HCT116 (cell line): ENCODE data around the gene MINK1. TPM values are rescaled to one million over a fixed set of nuclear protein-coding genes. Genes with fewer than 3 reads are reported as not detected.

ENCODE experiments used
- ATAC-seq: fragments of 200-7000 bp; cut with Tn5 transposase; 2 replicates; pipeline ENCODE4 v1.9.1; 2020; ENCODE audit warnings: mild to moderate bottlenecking, moderate library complexity
- BruUV-seq: library from RNA; stranded (reverse); fragments of 400-500 nt; replicated peaks from 2 replicates; lab custom pipeline; 2021; lab: Mats Ljungman, UMichigan
- CTCF ChIA-PET: fragments of 300-600 bp; sonication (Branson Sonifier 250); formaldehyde crosslinking; loops from one replicate; lab custom pipeline; 2021; ENCODE audit warnings: antibody characterized with exemption; lab: Charles Lee
- POLR2A ChIA-PET: fragments of 300-600, 350-600 bp; sonication (Branson Sonifier 250); formaldehyde crosslinking; loops from one replicate; lab custom pipeline; 2021; ENCODE audit warnings: antibody characterized with exemption; lab: Charles Lee
- RAD21 ChIA-PET, 2 experiments: fragments of 300-600 bp; sonication (Branson Sonifier 250); formaldehyde crosslinking; loops; one replicate each; lab custom pipeline; 2023; ENCODE audit warnings: low total read pairs in 2 of 2; ENCODE audit not compliant: uncharacterized antibody in 2 of 2, unreplicated experiment in 2 of 2, low non-redundant PET in 1 of 2; lab: Charles Lee
- DNase-seq: peaks from one replicate; pipeline ENCODE4 v3.0.0-alpha.2; 2010; ENCODE audit warnings: low read depth, low spot score
- H2AFZ ChIP-seq: fragments of 200-600 bp; shearing (Covaris generic), sonication (generic); 2 replicates; pipeline ENCODE4 v1.6.1; 2017; ENCODE audit warnings: low read depth, mixed run types, mixed read lengths, antibody characterized with exemption, low read length; ENCODE audit not compliant: poor library complexity, severe bottlenecking
- H3K27ac ChIP-seq: 2 replicates; pipeline ENCODE4 v1.5.1; 2012; ENCODE audit warnings: low read depth, low read length
- H3K27me3 ChIP-seq: fragments of 200-600 bp; sonication (generic); 2 replicates; pipeline ENCODE4 v1.6.1; 2016; ENCODE audit warnings: mixed run types, low read length, mixed read lengths; ENCODE audit not compliant: insufficient read depth
- H3K36me3 ChIP-seq, 2 experiments: fragments of 200-500 bp in 1 of 2; fragments of 200-600 bp in 1 of 2; sonication (Bioruptor generic) in 1 of 2; sonication (generic) in 1 of 2; 2 replicates each; pipeline versions ENCODE4 v1.5.1 to v1.6.1; 2014 to 2016; ENCODE audit warnings: low read length in 2 of 2, inconsistent platforms in 1 of 2, mixed read lengths in 1 of 2, mixed run types in 1 of 2; ENCODE audit not compliant: insufficient read depth in 2 of 2, control insufficient read depth in 1 of 2
- H3K4me1 ChIP-seq, 2 experiments: fragments of 200-600 bp in 1 of 2; sonication (generic) in 1 of 2; 2 replicates each; pipeline versions ENCODE4 v1.5.1 to v1.6.1; 2012 to 2017; ENCODE audit warnings: low read length in 2 of 2, inconsistent platforms in 1 of 2, mild to moderate bottlenecking in 1 of 2, mixed read lengths in 1 of 2, mixed run types in 1 of 2, moderate library complexity in 1 of 2; ENCODE audit not compliant: insufficient read depth in 2 of 2, control insufficient read depth in 1 of 2
- H3K4me2 ChIP-seq: fragments of 200-600 bp; sonication (generic); 2 replicates; pipeline ENCODE4 v1.6.1; 2017; ENCODE audit warnings: mixed run types, low read length, mixed read lengths
- H3K4me3 ChIP-seq, 2 experiments: fragments of 200-600 bp in 1 of 2; sonication (generic) in 1 of 2; replicated peaks in 1 of 2; 2 replicates each; pipeline ENCODE4 v1.5.1; 2011 to 2016; ENCODE audit warnings: low read length in 2 of 2, control low read depth in 1 of 2, low read depth in 1 of 2, mild to moderate bottlenecking in 1 of 2, mixed read lengths in 1 of 2, mixed run types in 1 of 2
- H3K79me2 ChIP-seq: fragments of 200-600 bp; sonication (generic); 2 replicates; pipeline ENCODE4 v1.6.1; 2017; ENCODE audit warnings: mild to moderate bottlenecking, mixed run types, low read length, moderate library complexity, mixed read lengths; ENCODE audit not compliant: insufficient read depth
- H3K9ac ChIP-seq: fragments of 200-600 bp; sonication (generic); 2 replicates; pipeline ENCODE4 v1.6.1; 2016; ENCODE audit warnings: low read length, mixed read lengths
- H3K9me2 ChIP-seq: fragments of 200-600 bp; sonication (generic), shearing (Covaris generic); 2 replicates; pipeline ENCODE4 v1.6.1; 2017; ENCODE audit warnings: mixed run types, mild to moderate bottlenecking, moderate library complexity; ENCODE audit not compliant: insufficient read depth
- H3K9me3 ChIP-seq, 2 experiments: fragments of 200-500 bp in 1 of 2; fragments of 200-600 bp in 1 of 2; sonication (Bioruptor generic) in 1 of 2; sonication (generic) in 1 of 2; 2 replicates each; pipeline ENCODE4 v1.6.1; 2014 to 2017; ENCODE audit warnings: low read length in 2 of 2, mixed read lengths in 2 of 2, inconsistent platforms in 1 of 2, low read depth in 1 of 2, mild to moderate bottlenecking in 1 of 2, mixed run types in 1 of 2, moderate library complexity in 1 of 2; ENCODE audit not compliant: control insufficient read depth in 1 of 2, insufficient read depth in 1 of 2
- H4K20me1 ChIP-seq: fragments of 200-600 bp; sonication (generic), shearing (Covaris generic); 2 replicates; pipeline ENCODE4 v1.6.1; 2017; ENCODE audit warnings: mixed run types, mild to moderate bottlenecking, moderate library complexity; ENCODE audit not compliant: insufficient read depth
- CBX3 ChIP-seq: IDR thresholded peaks from 2 replicates; pipeline ENCODE4 v1.6.1; 2012; ENCODE audit warnings: low read depth
- CEBPB ChIP-seq: IDR thresholded peaks from 2 replicates; pipeline ENCODE4 v1.6.1; 2012; ENCODE audit warnings: low read depth
- EZH2 ChIP-seq: fragments of 200-600 bp; sonication (generic); IDR thresholded peaks from 2 replicates; pipeline ENCODE4 v1.6.1; 2017; ENCODE audit warnings: antibody characterized with exemption, mixed run types
- EZH2phosphoT487 ChIP-seq: fragments of 200-600 bp; IDR thresholded peaks from 2 replicates; pipeline ENCODE4 v1.6.1; 2018; ENCODE audit warnings: antibody characterized with exemption, borderline replicate concordance
- FOSL1 ChIP-seq: IDR thresholded peaks from 2 replicates; pipeline ENCODE4 v1.6.1; 2012; ENCODE audit warnings: low read depth
- JUND ChIP-seq: IDR thresholded peaks from 2 replicates; pipeline ENCODE4 v1.6.1; 2012
- POLR2A ChIP-seq: IDR thresholded peaks from 2 replicates; pipeline ENCODE4 v1.7.0; 2011; ENCODE audit warnings: borderline replicate concordance; ENCODE audit not compliant: insufficient read depth, insufficient read length; ENCODE audit errors: extremely low read depth
- POLR2AphosphoS5 ChIP-seq: IDR thresholded peaks from 2 replicates; pipeline ENCODE4 v1.6.1; 2011; ENCODE audit warnings: mild to moderate bottlenecking, low read depth, low read length, moderate library complexity
- RAD21 ChIP-seq: IDR thresholded peaks from 2 replicates; pipeline ENCODE4 v1.6.1; 2012; ENCODE audit warnings: low read depth, mild to moderate bottlenecking
- REST ChIP-seq: IDR thresholded peaks from 2 replicates; pipeline ENCODE4 v1.6.1; 2012; ENCODE audit warnings: low read depth
- SIN3A ChIP-seq: IDR thresholded peaks from 2 replicates; pipeline ENCODE4 v1.6.1; 2012; ENCODE audit warnings: low read depth
- SRF ChIP-seq: IDR thresholded peaks from 2 replicates; pipeline ENCODE4 v1.6.1; 2012; ENCODE audit warnings: low read depth
- TCF7L2 ChIP-seq: IDR thresholded peaks from 2 replicates; pipeline ENCODE4 v1.7.0; 2011; ENCODE audit warnings: borderline replicate concordance, inconsistent platforms; ENCODE audit not compliant: insufficient read depth, insufficient read length; ENCODE audit errors: extremely low read depth
- YY1 ChIP-seq: IDR thresholded peaks from 2 replicates; pipeline ENCODE4 v1.6.1; 2011; ENCODE audit warnings: low read length, low read depth, moderate library complexity, mild to moderate bottlenecking; ENCODE audit not compliant: insufficient replicate concordance; ENCODE audit errors: extremely low read depth
- ZBTB33 ChIP-seq: IDR thresholded peaks from 2 replicates; pipeline ENCODE4 v1.6.1; 2011; ENCODE audit warnings: mild to moderate bottlenecking, low read length, moderate library complexity; ENCODE audit not compliant: insufficient replicate concordance; ENCODE audit errors: extremely low read depth
- ZFX ChIP-seq: fragments of 450-650 bp; IDR thresholded peaks from 2 replicates; pipeline ENCODE4 v1.6.1; 2017
- intact Hi-C: fragments of 100-400 bp; cut with micrococcal nuclease; formaldehyde crosslinking; loops from 2 replicates; pipeline ENCODE4 v1.10.0; 2022
- total RNA-seq: library from RNA; stranded (reverse); gene quantifications from one replicate; pipeline ENCODE4 v1.2.1, GENCODE V29; 2021; ENCODE audit not compliant: unreplicated experiment
- TF ChIP-seq, protein P1 (sequence below): IDR thresholded peaks from 2 replicates; pipeline ENCODE4 v1.6.1; 2012
- TF ChIP-seq, protein P2 (sequence below): IDR thresholded peaks from 2 replicates; pipeline ENCODE4 v1.6.1; 2012

The MINK1 gene
- total RNA-seq, 1 experiment from 2014 or later = 85.2 TPM

GRCh38 chr17:4854111-4854681 lies 21.1 kb downstream of the MINK1 start:
- Histone ChIP-seq H3K27me3 (no peaks in the 10 kb centered on the region), H3K36me3 (no peaks in the 10 kb centered on the region), H3K9me3 (no peaks in the 10 kb centered on the region), H3K4me3 (no peak overlapping the region), H4K20me1 (no peaks in the 10 kb centered on the region), H3K79me2 (peaks cover 68% of the 10 kb centered on the region), H3K4me1 (peaks cover 27 to 68% of the 10 kb centered on the region in 2 experiments), H3K27ac (no peak overlapping the region), H3K4me2 (no peak overlapping the region), H2AFZ (no peak overlapping the region), H3K9me2 (no peaks in the 10 kb centered on the region), H3K9ac (no peak overlapping the region)
- POLR2A ChIA-PET = interaction anchor here (0.6 kb wide), 1 partner anchor 16 kb away, joined by 5 read pairs; no protein-coding TSS in a partner anchor
- CTCF ChIA-PET = no interaction called here
- DNase-seq (no peak), ATAC-seq (no peak)
- intact Hi-C loops = no loop called here
- TF ChIP-seq CEBPB = no peak
- TF ChIP-seq, protein P1, sequence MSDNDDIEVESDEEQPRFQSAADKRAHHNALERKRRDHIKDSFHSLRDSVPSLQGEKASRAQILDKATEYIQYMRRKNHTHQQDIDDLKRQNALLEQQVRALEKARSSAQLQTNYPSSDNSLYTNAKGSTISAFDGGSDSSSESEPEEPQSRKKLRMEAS = no peak
- TF ChIP-seq FOSL1 = no peak
- TF ChIP-seq SIN3A = no peak
- no peak for TF ChIP-seq JUND
- TF ChIP-seq REST = no peak
- no peak for TF ChIP-seq ZBTB33
- TF ChIP-seq ZFX = no peak
- no peak for TF ChIP-seq POLR2A
- TF ChIP-seq POLR2AphosphoS5 = no peak
- TF ChIP-seq SRF = no peak
- no peak for TF ChIP-seq YY1
- no peak for TF ChIP-seq TCF7L2
- TF ChIP-seq RAD21 = no peak
- TF ChIP-seq EZH2 = no peak
- no peak for TF ChIP-seq EZH2phosphoT487
- TF ChIP-seq CBX3 = no peak
- TF ChIP-seq, protein P2, sequence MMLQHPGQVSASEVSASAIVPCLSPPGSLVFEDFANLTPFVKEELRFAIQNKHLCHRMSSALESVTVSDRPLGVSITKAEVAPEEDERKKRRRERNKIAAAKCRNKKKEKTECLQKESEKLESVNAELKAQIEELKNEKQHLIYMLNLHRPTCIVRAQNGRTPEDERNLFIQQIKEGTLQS = no peak
- RAD21 ChIA-PET = no interaction called here
- BruUV-seq = no TSS peak
